Urothelium cell line (cell line): ENCODE results near the gene TCEAL2.
"Not testable (repeated sequence)": the region's sequence is repeated elsewhere in the genome, so short reads cannot be mapped to it uniquely, and the experiment has no call there.

Experiments
- DNase-seq: peaks from one replicate; pipeline ENCODE4 v3.0.0; 2011; ENCODE audit warnings: low spot score, mixed read lengths
- FAIRE-seq: peaks from 2 replicates; lab custom pipeline; 2011; peaks lifted over from hg19 to GRCh38; lab: Jason Lieb, UNC

TCEAL2 gene

GRCh38 chrX:102125436-102125835 is at the start of gene TCEAL2:
TSS of gene TCEAL2 (plus strand) at chrX:102125679. CDS start at chrX:102126831, 1,152 bp downstream.
- DNase-seq = peak; percentile 56
- FAIRE-seq = not testable (repeated sequence)

- FAIRE-seq = no peak
- DNase-seq = no peak
Observed at GRCh38 chrX:102077426-102077825, 48.1 kb upstream of the TCEAL2 start.

- FAIRE-seq = no peak
- no peak for DNase-seq
Observed at GRCh38 chrX:102085706-102086105, 39.8 kb upstream of the TCEAL2 start.

GRCh38 chrX:102113367-102113766 is 12.1 kb upstream of the TCEAL2 start:
- DNase-seq (no peak), FAIRE-seq (no peak)

- no peak for FAIRE-seq
- DNase-seq = no peak
Observed at GRCh38 chrX:102115748-102116147, 9.7 kb upstream of the TCEAL2 start.

- FAIRE-seq, DNase-seq: not testable (repeated sequence)
Observed at GRCh38 chrX:102125014-102125413, 465 bp upstream of the TCEAL2 start.

GRCh38 chrX:102126080-102126818 is 770 bp downstream of the TCEAL2 start:
- not testable (repeated sequence) for DNase-seq

GRCh38 chrX:102126863-102127262 is 1.4 kb downstream of the TCEAL2 start:
- DNase-seq = no peak
- FAIRE-seq = no peak

More at GRCh38 chrX:102126080-102126818, 770 bp downstream of the TCEAL2 start:
- not testable (repeated sequence) for FAIRE-seq

GRCh38 chrX:102129473-102129872 is 4.0 kb downstream of the TCEAL2 start:
- FAIRE-seq (no peak), DNase-seq (no peak)

- no peak for FAIRE-seq
Observed at GRCh38 chrX:102138064-102138463, 12.6 kb downstream of the TCEAL2 start.

GRCh38 chrX:102140876-102141275 is 15.4 kb downstream of the TCEAL2 start:
- DNase-seq, FAIRE-seq: not testable (repeated sequence)

More at GRCh38 chrX:102138064-102138463, 12.6 kb downstream of the TCEAL2 start:
- DNase-seq = no peak

GRCh38 chrX:102141631-102142030 is 16.2 kb downstream of the TCEAL2 start:
- not testable (repeated sequence) for DNase-seq, FAIRE-seq

GRCh38 chrX:102142274-102142673 is 16.8 kb downstream of the TCEAL2 start, which contains the start of gene TCEAL6:
TSS of gene TCEAL6 (minus strand) at chrX:102142481.
- FAIRE-seq, DNase-seq: not testable (repeated sequence)

GRCh38 chrX:102154218-102154860 is 28.9 kb downstream of the TCEAL2 start:
- peak; percentile 5 for DNase-seq
- no peak for FAIRE-seq

- FAIRE-seq (no peak), DNase-seq (peak; percentile 3)
Observed at GRCh38 chrX:102154900-102155805, 29.7 kb downstream of the TCEAL2 start.

- FAIRE-seq = no peak
- DNase-seq = peak; percentile 80
Observed at GRCh38 chrX:102155806-102156179, 30.3 kb downstream of the TCEAL2 start, which contains the start of gene BEX5. TSS of gene BEX5 (minus strand) at chrX:102155977. CDS start at chrX:102154265, 1,712 bp downstream.
